ENCODE measurements around the gene ANKRD29.

DNA sequence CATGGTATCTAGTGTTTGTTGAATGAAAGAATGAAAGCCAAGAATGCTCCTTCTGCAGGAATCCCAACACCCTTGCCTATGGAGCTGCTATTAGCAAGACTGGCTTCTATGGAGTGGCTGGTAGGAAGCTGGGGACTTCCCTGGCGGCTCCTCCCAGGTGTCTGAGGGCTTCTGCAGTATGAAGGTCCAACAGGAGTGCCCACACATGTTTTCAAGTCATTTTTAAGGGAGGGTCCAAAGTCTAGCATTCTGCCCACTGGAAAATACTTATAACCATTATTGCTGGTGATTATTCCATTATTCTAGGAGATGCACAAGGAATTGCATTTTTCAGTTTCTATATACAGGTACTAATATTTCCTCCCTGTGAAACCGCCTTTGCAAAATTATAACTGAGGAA lies 54.5 kb downstream of the ANKRD29 start:
- TF ChIP-seq, protein P1, sequence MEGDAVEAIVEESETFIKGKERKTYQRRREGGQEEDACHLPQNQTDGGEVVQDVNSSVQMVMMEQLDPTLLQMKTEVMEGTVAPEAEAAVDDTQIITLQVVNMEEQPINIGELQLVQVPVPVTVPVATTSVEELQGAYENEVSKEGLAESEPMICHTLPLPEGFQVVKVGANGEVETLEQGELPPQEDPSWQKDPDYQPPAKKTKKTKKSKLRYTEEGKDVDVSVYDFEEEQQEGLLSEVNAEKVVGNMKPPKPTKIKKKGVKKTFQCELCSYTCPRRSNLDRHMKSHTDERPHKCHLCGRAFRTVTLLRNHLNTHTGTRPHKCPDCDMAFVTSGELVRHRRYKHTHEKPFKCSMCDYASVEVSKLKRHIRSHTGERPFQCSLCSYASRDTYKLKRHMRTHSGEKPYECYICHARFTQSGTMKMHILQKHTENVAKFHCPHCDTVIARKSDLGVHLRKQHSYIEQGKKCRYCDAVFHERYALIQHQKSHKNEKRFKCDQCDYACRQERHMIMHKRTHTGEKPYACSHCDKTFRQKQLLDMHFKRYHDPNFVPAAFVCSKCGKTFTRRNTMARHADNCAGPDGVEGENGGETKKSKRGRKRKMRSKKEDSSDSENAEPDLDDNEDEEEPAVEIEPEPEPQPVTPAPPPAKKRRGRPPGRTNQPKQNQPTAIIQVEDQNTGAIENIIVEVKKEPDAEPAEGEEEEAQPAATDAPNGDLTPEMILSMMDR (conservative IDR thresholded peaks at IDR 0.05 in 1 of 2, IDR thresholded peaks at IDR 0.05 in 1 of 2; ENCODE audit: low read depth in 1 of 2, low read length in 2 of 2) = no peak
- TF ChIP-seq EZH2 (IDR thresholded peaks at IDR 0.05; ENCODE audit: low read length, missing control alignments) = no peak

Measured in fibroblast of lung (primary cell).